Measurements from ENCODE around the gene GOLGA6L7.
"Not testable (repeated sequence)": the region's sequence is repeated elsewhere in the genome, so short reads cannot be mapped to it uniquely, and the experiment has no call there.

The GOLGA6L7 gene

GRCh38 chr15:28847959-28848358 lies 485 bp downstream of the GOLGA6L7 start:
- DNase-seq (ENCODE audit: extremely low read depth in 1 of 2, low read depth in 1 of 2), result not testable (repeated sequence)

GRCh38 chr15:28847247-28847646 lies 1.2 kb downstream of the GOLGA6L7 start:
- DNase-seq (ENCODE audit: extremely low read depth in 1 of 2, low read depth in 1 of 2), result peak in 1 of 2 donors; percentile 20

GRCh38 chr15:28844147-28844546 lies 4.3 kb downstream of the GOLGA6L7 start:
- not testable (repeated sequence) for DNase-seq (ENCODE audit: extremely low read depth in 1 of 2, low read depth in 1 of 2)

GRCh38 chr15:28843520-28843919 lies 4.9 kb downstream of the GOLGA6L7 start:
- not testable (repeated sequence) for DNase-seq (ENCODE audit: extremely low read depth in 1 of 2, low read depth in 1 of 2)

- not testable (repeated sequence) for DNase-seq (ENCODE audit: extremely low read depth in 1 of 2, low read depth in 1 of 2)
These were observed 6.2 kb downstream of the GOLGA6L7 start for GRCh38 chr15:28842210-28842609.

- DNase-seq (ENCODE audit: extremely low read depth in 1 of 2, low read depth in 1 of 2), result not testable (repeated sequence)
These were observed 8.2 kb downstream of the GOLGA6L7 start for GRCh38 chr15:28840285-28840684.

DNA sequence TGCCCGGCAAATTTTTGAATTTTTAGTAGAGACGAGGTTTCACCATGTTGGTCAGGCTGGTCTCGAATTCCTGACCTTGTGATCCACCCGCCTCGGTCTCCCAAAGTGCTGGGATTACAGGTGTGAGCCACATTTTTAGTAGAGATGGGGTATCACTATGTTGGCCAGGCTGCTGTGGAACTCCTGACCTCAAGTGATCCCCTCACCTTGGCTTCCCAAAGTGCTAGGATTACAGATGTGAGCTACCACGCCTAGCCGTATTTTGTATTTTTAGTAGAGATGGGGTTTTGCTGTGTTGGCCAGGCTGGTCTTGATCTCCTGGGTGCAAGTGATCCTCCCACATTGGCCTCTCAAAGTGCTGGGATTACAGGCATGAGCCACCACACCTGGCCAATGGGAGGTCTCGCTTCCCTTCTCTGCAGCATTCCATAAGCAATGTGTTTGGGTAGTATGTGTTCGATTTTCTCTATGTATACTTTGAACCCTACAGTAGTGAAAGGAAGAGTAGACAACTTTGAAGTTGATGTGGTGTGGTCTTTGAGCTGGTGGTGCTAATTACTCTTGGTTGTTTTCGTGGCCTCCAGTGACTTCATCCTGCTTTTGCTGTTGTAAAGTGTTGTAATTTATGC lies 13.4 kb downstream of the GOLGA6L7 start:
- not testable (repeated sequence) for DNase-seq (ENCODE audit: extremely low read depth in 1 of 2, low read depth in 1 of 2)

GRCh38 chr15:28831897-28832587 lies 16.4 kb downstream of the GOLGA6L7 start:
- peak; percentile 48 to 49 for DNase-seq (ENCODE audit: extremely low read depth in 1 of 2, low read depth in 1 of 2)

- DNase-seq (ENCODE audit: extremely low read depth in 1 of 2, low read depth in 1 of 2), result not testable (repeated sequence)
These were observed 27.0 kb downstream of the GOLGA6L7 start for GRCh38 chr15:28821420-28821819.

GRCh38 chr15:28819930-28820295 lies 28.5 kb downstream of the GOLGA6L7 start:
- not testable (repeated sequence) for DNase-seq (ENCODE audit: extremely low read depth in 1 of 2, low read depth in 1 of 2)

DNA sequence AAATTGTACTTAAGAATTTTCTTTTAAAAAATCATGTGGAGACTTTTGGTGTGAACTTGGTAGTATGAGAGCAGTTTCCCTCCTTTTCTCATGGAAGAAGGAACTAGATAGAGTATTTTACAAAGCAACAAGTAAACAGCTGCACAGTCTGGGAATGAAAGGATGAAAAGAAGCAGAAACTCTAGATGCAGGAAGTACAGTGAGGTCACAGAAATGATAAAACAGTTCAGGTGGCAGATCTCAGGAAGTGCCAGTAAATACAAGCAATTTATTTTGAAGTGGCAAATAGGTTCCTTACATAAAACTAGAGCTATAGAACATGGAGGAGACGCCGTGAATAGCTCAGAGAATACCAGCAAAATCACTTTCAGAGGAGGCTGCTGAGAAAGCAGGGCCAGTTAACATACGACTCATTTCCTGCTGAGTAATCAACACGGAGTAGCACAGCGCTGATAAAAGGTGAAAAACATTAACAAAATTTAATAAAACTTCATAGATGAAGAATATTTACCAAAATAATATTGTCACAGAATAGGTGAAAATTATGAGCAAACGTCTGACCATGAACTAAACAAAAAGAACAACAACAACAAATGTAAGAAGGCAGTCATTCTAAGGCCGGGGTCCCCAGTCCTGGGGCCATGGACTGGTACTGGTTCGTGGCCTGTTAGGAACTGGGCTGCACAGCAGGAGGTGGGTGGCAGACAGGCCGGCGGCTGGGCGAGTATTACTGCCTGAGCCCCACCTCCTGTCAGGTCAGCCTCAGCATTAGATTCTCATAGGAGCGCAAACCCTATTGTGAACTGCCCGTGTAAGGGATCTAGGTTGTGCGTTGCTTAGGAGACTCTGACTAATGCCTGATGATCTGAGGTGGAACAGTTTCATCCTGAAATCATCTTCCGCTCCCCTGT lies 29.2 kb downstream of the GOLGA6L7 start:
- peak in 1 of 2 donors; percentile 7 for DNase-seq (ENCODE audit: extremely low read depth in 1 of 2, low read depth in 1 of 2)

DNA sequence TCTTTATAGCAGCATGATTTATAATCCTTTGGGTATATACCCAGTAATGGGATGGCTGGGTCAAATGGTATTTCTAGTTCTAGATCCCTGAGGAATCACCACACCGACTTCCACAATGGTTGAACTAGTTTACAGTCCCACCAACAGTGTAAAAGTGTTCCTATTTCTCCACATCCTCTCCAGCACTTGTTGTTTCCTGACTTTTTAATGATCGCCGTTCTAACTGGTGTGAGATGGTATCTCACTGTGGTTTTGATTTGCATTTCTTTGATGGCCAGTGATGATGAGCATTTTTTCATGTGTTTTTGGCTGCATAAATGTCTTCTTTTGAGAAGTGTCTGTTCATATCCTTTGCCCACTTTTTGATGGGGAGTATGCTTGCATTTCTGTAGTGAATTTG lies 30.3 kb downstream of the GOLGA6L7 start:
- DNase-seq (ENCODE audit: extremely low read depth in 1 of 2, low read depth in 1 of 2), result not testable (repeated sequence)

- not testable (repeated sequence) for DNase-seq (ENCODE audit: extremely low read depth in 1 of 2, low read depth in 1 of 2)
These were observed 34.4 kb downstream of the GOLGA6L7 start for GRCh38 chr15:28814059-28814458.

- not testable (repeated sequence) for DNase-seq (ENCODE audit: extremely low read depth in 1 of 2, low read depth in 1 of 2)
These were observed 35.1 kb downstream of the GOLGA6L7 start for GRCh38 chr15:28813392-28813791.

GRCh38 chr15:28811852-28812550 lies 36.4 kb downstream of the GOLGA6L7 start:
- not testable (repeated sequence) for DNase-seq (ENCODE audit: extremely low read depth in 1 of 2, low read depth in 1 of 2)

GRCh38 chr15:28810444-28810843 lies 38.0 kb downstream of the GOLGA6L7 start:
- not testable (repeated sequence) for DNase-seq (ENCODE audit: extremely low read depth in 1 of 2, low read depth in 1 of 2)

- DNase-seq (ENCODE audit: extremely low read depth in 1 of 2, low read depth in 1 of 2), result not testable (repeated sequence)
These were observed 40.3 kb downstream of the GOLGA6L7 start for GRCh38 chr15:28808136-28808535.

DNA sequence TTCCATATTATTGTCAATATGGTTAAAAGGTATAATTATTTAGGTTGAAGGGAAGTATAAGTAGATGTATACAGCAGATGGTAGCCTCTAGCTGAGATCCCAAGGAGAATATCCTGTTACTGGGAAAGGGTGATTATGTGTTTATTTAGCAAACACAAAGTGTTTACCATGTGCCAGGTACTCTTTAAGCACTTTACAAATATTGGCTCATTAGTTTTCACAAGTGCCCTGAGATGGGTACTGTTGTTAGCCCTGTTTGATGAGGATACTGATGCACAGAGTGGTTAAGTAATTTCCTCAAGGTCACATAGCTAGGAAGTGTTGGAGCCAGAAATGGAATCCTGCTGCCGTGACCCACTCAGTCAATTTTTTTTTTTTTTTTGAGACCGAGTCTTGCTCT lies 48.1 kb downstream of the GOLGA6L7 start:
- DNase-seq (ENCODE audit: extremely low read depth in 1 of 2, low read depth in 1 of 2), result not testable (repeated sequence)

- DNase-seq (ENCODE audit: extremely low read depth in 1 of 2, low read depth in 1 of 2), result not testable (repeated sequence)
These were observed 50.2 kb downstream of the GOLGA6L7 start for GRCh38 chr15:28798234-28798633.

DNA sequence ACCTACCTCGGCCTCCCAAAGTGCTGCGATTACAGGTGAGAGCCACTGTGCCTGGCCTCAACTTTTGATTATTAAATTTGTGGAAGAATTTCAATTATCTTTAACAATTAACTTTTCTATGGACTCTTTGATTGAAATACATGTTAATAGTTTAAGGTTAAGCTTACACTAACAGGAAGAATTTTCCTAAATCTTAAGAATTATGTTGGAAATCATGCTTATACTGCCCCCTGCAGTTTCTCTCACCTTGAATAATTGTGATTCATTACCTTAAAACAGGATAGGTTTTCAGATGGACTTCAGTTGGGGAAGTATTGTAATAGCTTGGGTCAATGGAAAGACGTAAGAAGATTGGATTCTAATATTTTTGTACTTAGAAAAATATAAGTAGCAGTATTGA lies 54.2 kb downstream of the GOLGA6L7 start:
- DNase-seq (ENCODE audit: extremely low read depth in 1 of 2, low read depth in 1 of 2), result not testable (repeated sequence)

Measured in stimulated activated CD8-positive, alpha-beta memory T cell treated with anti-CD3 and anti-CD28 coated beads, Interleukin-7, amount 100 ng/mL, for 48 hours (primary cell).